Measurements from ENCODE around the gene TMEM167A. TPM values are rescaled to one million over a fixed set of nuclear protein-coding genes. Genes with fewer than 3 reads are reported as not detected.

Gene TMEM167A
- total and polyA plus RNA-seq, 7 donors = 21.9 to 61.3 (median 30.3) TPM

DNA sequence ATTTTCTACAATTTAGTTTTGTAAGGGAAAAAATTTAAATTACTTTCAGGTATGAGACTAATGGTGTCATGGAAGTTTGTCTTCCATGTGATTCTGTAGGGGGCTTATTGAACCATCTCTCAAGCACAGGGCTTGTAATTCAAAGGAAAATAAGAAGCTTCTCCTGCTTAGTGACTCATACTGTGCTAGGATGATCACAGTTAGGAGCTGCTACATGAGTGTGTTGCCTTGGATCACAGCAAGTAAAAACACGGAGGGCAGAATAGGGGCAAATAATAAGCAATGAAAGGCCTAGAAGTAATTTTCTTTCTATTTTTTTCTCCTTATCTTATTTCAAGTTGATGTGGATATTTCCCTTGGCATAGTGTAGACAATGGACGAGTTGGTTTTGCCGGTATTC is 28.9 kb downstream of the TMEM167A start:
- Histone ChIP-seq H3K9me3 (no peaks in the 10 kb centered on the region), H3K27me3 (no peaks in the 10 kb centered on the region), H3K36me3 (peaks cover 0 to 6% (median 0%) of the 10 kb centered on the region in 4 donors), H3K4me1 (no peaks in the 10 kb centered on the region), H3K4me3 (no peak overlapping the region), H3K27ac (no peak overlapping the region)
- TF ChIP-seq, protein P1, sequence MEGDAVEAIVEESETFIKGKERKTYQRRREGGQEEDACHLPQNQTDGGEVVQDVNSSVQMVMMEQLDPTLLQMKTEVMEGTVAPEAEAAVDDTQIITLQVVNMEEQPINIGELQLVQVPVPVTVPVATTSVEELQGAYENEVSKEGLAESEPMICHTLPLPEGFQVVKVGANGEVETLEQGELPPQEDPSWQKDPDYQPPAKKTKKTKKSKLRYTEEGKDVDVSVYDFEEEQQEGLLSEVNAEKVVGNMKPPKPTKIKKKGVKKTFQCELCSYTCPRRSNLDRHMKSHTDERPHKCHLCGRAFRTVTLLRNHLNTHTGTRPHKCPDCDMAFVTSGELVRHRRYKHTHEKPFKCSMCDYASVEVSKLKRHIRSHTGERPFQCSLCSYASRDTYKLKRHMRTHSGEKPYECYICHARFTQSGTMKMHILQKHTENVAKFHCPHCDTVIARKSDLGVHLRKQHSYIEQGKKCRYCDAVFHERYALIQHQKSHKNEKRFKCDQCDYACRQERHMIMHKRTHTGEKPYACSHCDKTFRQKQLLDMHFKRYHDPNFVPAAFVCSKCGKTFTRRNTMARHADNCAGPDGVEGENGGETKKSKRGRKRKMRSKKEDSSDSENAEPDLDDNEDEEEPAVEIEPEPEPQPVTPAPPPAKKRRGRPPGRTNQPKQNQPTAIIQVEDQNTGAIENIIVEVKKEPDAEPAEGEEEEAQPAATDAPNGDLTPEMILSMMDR (IDR thresholded peaks at IDR 0.05) = no peak
- TF ChIP-seq EP300 (IDR thresholded peaks at IDR 0.05) (no peak), POLR2AphosphoS5 (IDR thresholded peaks at IDR 0.05) (no peak), POLR2A (IDR thresholded peaks at IDR 0.05) (no peak)
- intact Hi-C loops (cut with DNase I) = no loop called here
- 96 to 97% methylated on average over 3 of the region's 3 CpGs for WGBS, 2 donors
- no peak for DNase-seq

DNA sequence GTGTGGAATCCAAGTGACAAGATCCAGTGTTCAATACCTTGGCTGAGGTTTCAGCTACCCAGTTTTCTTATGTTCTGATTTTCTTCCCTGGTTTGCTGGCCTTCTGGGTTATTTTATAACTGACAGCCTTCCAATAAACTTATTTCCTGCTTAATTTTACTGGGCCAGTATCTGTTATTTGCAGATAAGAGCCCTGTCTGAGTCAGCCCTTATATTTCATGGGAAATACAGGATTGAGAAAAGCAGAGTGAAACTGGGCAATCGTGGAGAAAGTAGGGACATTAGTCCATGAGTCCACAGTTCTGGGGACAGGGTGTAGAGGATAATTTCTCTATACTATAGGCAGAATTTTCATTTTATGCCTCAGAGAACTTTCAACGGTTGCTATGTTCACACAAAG is 32.3 kb downstream of the TMEM167A start:
- intact Hi-C loops (cut with DNase I) = no loop called here
- DNase-seq = no peak
- Histone ChIP-seq H3K9me3 (no peaks in the 10 kb centered on the region), H3K4me3 (no peak overlapping the region), H3K27ac (no peak overlapping the region), H3K36me3 (no peaks in the 10 kb centered on the region), H3K4me1 (no peaks in the 10 kb centered on the region), H3K27me3 (no peaks in the 10 kb centered on the region)
- TF ChIP-seq, protein P1 (IDR thresholded peaks at IDR 0.05) = no peak
- no peak for TF ChIP-seq POLR2AphosphoS5 (IDR thresholded peaks at IDR 0.05)
- WGBS, 2 donors = 58 to 70% methylated on average over 2 of the region's 2 CpGs

DNA sequence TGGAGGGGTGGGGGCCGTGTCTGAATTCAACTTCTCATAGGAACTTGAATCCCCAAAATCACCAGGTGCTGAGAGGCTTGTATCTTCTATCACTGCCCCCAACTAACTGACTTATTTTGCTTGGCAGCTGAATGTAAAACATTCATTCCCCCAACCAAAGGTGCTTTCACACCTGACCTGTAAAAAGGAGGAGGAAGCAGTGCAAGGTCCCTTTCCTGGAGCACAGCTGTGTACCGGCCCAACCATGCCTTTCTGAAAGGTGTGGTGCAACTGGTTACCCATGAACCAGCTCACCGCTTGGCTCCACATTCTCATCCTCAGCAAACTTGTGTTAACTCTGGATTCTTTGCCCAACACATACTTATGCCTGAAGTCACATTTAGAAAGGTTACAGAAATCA is 34.7 kb downstream of the TMEM167A start:
- TF ChIP-seq, protein P1 (IDR thresholded peaks at IDR 0.05) = no peak
- TF ChIP-seq POLR2AphosphoS5 (IDR thresholded peaks at IDR 0.05) (no peak), POLR2A (IDR thresholded peaks at IDR 0.05) (no peak), EP300 (IDR thresholded peaks at IDR 0.05) (no peak)
- Histone ChIP-seq H3K4me1 (no peaks in the 10 kb centered on the region), H3K9me3 (no peaks in the 10 kb centered on the region), H3K27me3 (no peaks in the 10 kb centered on the region), H3K27ac (no peak overlapping the region), H3K4me3 (no peak overlapping the region), H3K36me3 (no peaks in the 10 kb centered on the region)
- no peak for DNase-seq
- intact Hi-C loops (cut with DNase I) = no loop called here
- 80 to 93% methylated on average over 3 of the region's 3 CpGs for whole genome bisulfite sequencing, 2 donors

DNA sequence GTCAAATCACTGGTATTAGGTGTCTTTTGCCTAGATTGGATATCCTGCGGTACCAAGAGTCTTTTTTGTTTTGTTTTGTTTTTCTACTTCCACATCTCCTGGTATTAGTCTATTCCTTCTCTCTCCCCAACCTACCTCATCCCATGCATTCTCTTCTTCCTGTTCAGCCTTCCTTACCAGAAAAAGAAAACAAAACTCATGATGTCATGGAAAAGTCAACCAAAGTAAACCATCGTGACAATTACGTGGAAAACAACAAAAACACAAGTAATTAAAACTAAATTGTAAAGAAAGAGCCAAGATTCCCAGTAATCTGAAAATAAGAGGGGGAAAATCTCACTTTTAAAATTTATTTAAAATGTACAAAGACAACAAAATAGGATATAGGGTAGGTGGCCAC is 38.3 kb downstream of the TMEM167A start:
- Histone ChIP-seq H3K9me3 (no peaks in the 10 kb centered on the region), H3K27ac (no peak overlapping the region), H3K36me3 (no peaks in the 10 kb centered on the region), H3K4me3 (no peak overlapping the region), H3K27me3 (no peaks in the 10 kb centered on the region), H3K4me1 (peaks cover 0 to 9% (median 4%) of the 10 kb centered on the region in 4 donors)
- WGBS, 2 donors = 93 to 97% methylated on average over 3 of the region's 3 CpGs
- no peak for DNase-seq
- intact Hi-C loops (cut with DNase I) = no loop called here
- TF ChIP-seq, protein P1 (IDR thresholded peaks at IDR 0.05) = no peak
- TF ChIP-seq EP300 (IDR thresholded peaks at IDR 0.05) = no peak
- TF ChIP-seq POLR2A (IDR thresholded peaks at IDR 0.05) = no peak
- no peak for TF ChIP-seq POLR2AphosphoS5 (IDR thresholded peaks at IDR 0.05)

DNA sequence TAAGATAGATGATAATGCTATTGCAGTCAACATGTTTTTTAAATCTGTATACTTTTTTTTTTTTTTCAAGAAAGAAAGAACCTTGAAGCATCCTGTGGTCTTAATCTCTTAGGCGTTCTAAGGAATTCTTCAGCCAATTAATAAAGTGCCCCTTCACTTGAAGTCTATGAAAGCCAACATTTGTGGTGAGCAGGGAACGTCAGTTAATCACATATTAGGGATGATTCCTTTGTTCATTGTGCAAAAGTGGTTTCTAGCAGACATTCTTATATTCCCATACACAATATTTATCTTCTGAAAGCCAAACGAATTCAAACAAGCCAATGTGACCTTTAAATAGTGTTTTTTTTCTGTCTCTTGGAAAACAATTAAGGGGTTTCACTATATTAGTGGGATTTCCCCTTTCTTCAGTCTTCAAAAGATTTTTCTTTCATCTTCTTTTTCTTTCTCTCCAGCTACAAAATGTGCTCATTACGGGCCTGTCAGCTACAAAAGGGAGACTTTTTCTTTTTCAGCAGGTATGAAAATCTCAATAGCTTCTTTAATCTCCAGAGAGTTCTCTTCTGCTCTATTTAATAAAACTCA is 40.1 kb downstream of the TMEM167A start:
- H3K9me3 ChIP-seq = no peaks in the 10 kb centered on the region
- H3K27me3 ChIP-seq = no peaks in the 10 kb centered on the region
- WGBS, 2 donors = 73% methylated on average over 4 of the region's 4 CpGs
- TF ChIP-seq POLR2AphosphoS5 (IDR thresholded peaks at IDR 0.05) = no peak
- TF ChIP-seq EP300 (IDR thresholded peaks at IDR 0.05) = no peak
- TF ChIP-seq, protein P1 (IDR thresholded peaks at IDR 0.05) = no peak
- no peak for TF ChIP-seq POLR2A (IDR thresholded peaks at IDR 0.05)
- H3K4me1 ChIP-seq = peaks cover 0 to 9% (median 4%) of the 10 kb centered on the region in 4 donors
- H3K36me3 ChIP-seq = no peaks in the 10 kb centered on the region
- no peak overlapping the region for H3K4me3 ChIP-seq
- intact Hi-C loops (cut with DNase I) = no loop called here
- no peak for DNase-seq
- no peak overlapping the region for H3K27ac ChIP-seq
